ENCODE data around the gene OR6S1. TPM values are rescaled to one million over a fixed set of nuclear protein-coding genes. Genes with fewer than 3 reads are reported as not detected.

The OR6S1 gene
- total and polyA plus RNA-seq, 2 experiments from 2014 or later, result not detected

DNA sequence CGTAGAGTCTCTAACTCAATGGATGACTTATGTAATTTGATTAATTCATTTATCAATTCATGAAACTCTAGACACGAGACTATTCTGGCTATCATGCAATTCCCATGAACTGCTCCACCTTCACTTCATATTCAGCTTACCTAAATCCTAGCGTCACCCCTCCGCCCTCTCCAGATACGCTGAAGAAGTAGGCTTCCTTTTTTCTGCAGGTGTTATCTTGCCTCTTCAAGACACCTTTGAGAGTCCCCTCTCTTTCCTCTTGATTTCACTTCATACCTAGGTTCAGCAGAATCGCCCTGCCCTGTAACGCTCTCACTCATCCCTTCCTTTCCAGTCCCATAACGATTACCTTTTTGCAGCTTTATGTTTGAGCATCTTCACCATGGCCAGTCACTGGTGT, 38.9 kb upstream of the OR6S1 start:
- peaks cover 9% of the 10 kb centered on the region for H3K4me1 ChIP-seq (ENCODE audit: insufficient read depth)
- H3K27ac Mint-ChIP-seq, result no peak overlapping the region
- peak overlapping the region; percentile 84; the same call in 1 of the 2 replicates for H2AFZ ChIP-seq
- peaks cover 3% of the 10 kb centered on the region; the same call in 1 of the 2 replicates for H3F3A ChIP-seq (replicated peaks; ENCODE audit: low read depth)
- peak overlapping the region; percentile 80 for H3K4me2 ChIP-seq
- peaks cover 17% of the 10 kb centered on the region for H3K4me1 Mint-ChIP-seq
- H3K27me3 ChIP-seq (ENCODE audit: insufficient read depth), result no peaks in the 10 kb centered on the region
- TF ChIP-seq, protein P1, sequence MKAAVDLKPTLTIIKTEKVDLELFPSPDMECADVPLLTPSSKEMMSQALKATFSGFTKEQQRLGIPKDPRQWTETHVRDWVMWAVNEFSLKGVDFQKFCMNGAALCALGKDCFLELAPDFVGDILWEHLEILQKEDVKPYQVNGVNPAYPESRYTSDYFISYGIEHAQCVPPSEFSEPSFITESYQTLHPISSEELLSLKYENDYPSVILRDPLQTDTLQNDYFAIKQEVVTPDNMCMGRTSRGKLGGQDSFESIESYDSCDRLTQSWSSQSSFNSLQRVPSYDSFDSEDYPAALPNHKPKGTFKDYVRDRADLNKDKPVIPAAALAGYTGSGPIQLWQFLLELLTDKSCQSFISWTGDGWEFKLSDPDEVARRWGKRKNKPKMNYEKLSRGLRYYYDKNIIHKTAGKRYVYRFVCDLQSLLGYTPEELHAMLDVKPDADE (IDR thresholded peaks at IDR 0.05), result no peak
- TF ChIP-seq ZNF114 (CRISPR knock-in tag; IDR thresholded peaks at IDR 0.05) (no peak), STAT1 (IDR thresholded peaks at IDR 0.05; ENCODE audit: unreplicated experiment) (no peak), ZNF331 (CRISPR knock-in tag; IDR thresholded peaks at IDR 0.05; ENCODE audit: low read depth) (no peak), NANOG (IDR thresholded peaks at IDR 0.05; ENCODE audit: borderline replicate concordance) (no peak), EZH2 (IDR thresholded peaks at IDR 0.05; ENCODE audit: low read depth, unreplicated experiment) (no peak)
- TF ChIP-seq, protein P2, sequence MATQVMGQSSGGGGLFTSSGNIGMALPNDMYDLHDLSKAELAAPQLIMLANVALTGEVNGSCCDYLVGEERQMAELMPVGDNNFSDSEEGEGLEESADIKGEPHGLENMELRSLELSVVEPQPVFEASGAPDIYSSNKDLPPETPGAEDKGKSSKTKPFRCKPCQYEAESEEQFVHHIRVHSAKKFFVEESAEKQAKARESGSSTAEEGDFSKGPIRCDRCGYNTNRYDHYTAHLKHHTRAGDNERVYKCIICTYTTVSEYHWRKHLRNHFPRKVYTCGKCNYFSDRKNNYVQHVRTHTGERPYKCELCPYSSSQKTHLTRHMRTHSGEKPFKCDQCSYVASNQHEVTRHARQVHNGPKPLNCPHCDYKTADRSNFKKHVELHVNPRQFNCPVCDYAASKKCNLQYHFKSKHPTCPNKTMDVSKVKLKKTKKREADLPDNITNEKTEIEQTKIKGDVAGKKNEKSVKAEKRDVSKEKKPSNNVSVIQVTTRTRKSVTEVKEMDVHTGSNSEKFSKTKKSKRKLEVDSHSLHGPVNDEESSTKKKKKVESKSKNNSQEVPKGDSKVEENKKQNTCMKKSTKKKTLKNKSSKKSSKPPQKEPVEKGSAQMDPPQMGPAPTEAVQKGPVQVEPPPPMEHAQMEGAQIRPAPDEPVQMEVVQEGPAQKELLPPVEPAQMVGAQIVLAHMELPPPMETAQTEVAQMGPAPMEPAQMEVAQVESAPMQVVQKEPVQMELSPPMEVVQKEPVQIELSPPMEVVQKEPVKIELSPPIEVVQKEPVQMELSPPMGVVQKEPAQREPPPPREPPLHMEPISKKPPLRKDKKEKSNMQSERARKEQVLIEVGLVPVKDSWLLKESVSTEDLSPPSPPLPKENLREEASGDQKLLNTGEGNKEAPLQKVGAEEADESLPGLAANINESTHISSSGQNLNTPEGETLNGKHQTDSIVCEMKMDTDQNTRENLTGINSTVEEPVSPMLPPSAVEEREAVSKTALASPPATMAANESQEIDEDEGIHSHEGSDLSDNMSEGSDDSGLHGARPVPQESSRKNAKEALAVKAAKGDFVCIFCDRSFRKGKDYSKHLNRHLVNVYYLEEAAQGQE (IDR thresholded peaks at IDR 0.05; ENCODE audit: unreplicated experiment), result no peak
- H3K79me2 ChIP-seq (replicated peaks; ENCODE audit: insufficient read depth), result no peaks in the 10 kb centered on the region
- no peak overlapping the region for H3K27ac ChIP-seq (ENCODE audit: low read depth)
- peak overlapping the region; percentile 92 for H3K4me3 ChIP-seq
- no peaks in the 10 kb centered on the region for H3K36me3 Mint-ChIP-seq (ENCODE audit: low read depth)
- H4K20me1 ChIP-seq (replicated peaks; ENCODE audit: insufficient read depth), result no peaks in the 10 kb centered on the region
- DNase-seq (ENCODE audit: low spot score), result no peak
- no peak for ATAC-seq
- H3K4me3 Mint-ChIP-seq, result no peak overlapping the region
- peaks cover 13% of the 10 kb centered on the region for H3K27me3 Mint-ChIP-seq (ENCODE audit: insufficient read depth, low read depth, poor library complexity)
- H3K36me3 ChIP-seq (ENCODE audit: insufficient read depth), result no peaks in the 10 kb centered on the region
- no peaks in the 10 kb centered on the region for H3K9me3 Mint-ChIP-seq
- H3K9me2 ChIP-seq (ENCODE audit: insufficient read depth), result no peaks in the 10 kb centered on the region

DNA sequence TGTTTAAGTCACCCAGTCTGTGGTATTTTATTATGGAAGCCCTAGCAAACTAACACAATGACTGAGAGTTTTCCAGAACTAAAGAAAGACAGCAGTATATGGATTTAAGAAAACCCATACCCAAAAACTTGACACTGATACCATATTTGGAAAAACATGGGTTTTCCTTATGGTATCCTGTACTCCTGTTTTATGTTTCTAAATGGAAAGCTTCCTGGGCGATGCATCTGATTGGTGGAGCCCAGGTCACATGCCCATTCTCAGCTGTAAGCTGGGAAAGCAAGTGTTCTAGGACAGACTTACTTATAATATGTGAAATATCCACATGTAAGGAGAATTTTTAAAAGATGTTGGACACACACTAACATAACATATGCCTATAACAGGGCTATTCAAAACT, 38.4 kb upstream of the OR6S1 start:
- TF ChIP-seq ZNF331 (CRISPR knock-in tag; IDR thresholded peaks at IDR 0.05; ENCODE audit: low read depth) (no peak), ZNF114 (CRISPR knock-in tag; IDR thresholded peaks at IDR 0.05) (no peak)
- no peaks in the 10 kb centered on the region for H3K9me2 ChIP-seq (ENCODE audit: insufficient read depth)
- peak; percentile 50 for DNase-seq (ENCODE audit: low spot score)
- no peak overlapping the region for H3K27ac ChIP-seq (ENCODE audit: low read depth)
- no peaks in the 10 kb centered on the region for H3K36me3 Mint-ChIP-seq (ENCODE audit: low read depth)
- no peak for ATAC-seq
- peaks cover 13% of the 10 kb centered on the region for H3K27me3 Mint-ChIP-seq (ENCODE audit: insufficient read depth, low read depth, poor library complexity)
- H3K4me1 Mint-ChIP-seq, result peaks cover 15% of the 10 kb centered on the region
- H4K20me1 ChIP-seq (replicated peaks; ENCODE audit: insufficient read depth), result no peaks in the 10 kb centered on the region
- no peaks in the 10 kb centered on the region for H3K36me3 ChIP-seq (ENCODE audit: insufficient read depth)
- H2AFZ ChIP-seq, result no peak overlapping the region
- no peak overlapping the region for H3K4me3 Mint-ChIP-seq
- H3K4me2 ChIP-seq, result peak overlapping the region; percentile 80
- no peaks in the 10 kb centered on the region for H3K79me2 ChIP-seq (replicated peaks; ENCODE audit: insufficient read depth)
- no peaks in the 10 kb centered on the region for H3K9me3 Mint-ChIP-seq
- peaks cover 3% of the 10 kb centered on the region; the same call in 1 of the 2 replicates for H3F3A ChIP-seq (replicated peaks; ENCODE audit: low read depth)
- H3K27me3 ChIP-seq (ENCODE audit: insufficient read depth), result no peaks in the 10 kb centered on the region
- peaks cover 12% of the 10 kb centered on the region for H3K4me1 ChIP-seq (ENCODE audit: insufficient read depth)
- H3K27ac Mint-ChIP-seq, result no peak overlapping the region
- peak overlapping the region; percentile 92 for H3K4me3 ChIP-seq
